ENCODE data around the gene ZNF516. TPM values are rescaled to one million over a fixed set of nuclear protein-coding genes. Genes with fewer than 3 reads are reported as not detected.

The ZNF516 gene
- total and polyA plus RNA-seq, 7 donors, result 2.4 to 20.6 (median 9.6) TPM

DNA sequence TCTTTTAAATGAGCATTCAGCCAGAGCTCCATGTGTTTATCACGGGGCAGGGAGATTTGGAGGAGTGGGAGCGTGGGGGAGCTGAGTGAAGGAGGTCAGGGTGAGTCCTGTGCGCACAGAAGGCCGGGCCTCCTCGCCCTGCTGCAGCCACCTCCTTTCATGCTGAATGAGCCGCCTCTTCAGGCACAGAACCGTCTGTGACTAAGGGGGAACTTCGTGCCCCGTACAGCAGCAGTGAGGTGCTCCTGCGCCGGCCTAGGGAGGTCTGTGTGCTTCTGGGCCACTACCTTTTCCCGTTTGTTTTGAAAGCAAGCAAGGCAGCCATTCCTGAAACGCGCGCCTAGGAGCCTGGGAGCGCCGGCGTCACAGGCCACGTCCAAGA, 27.1 kb upstream of the ZNF516 start:
- Histone ChIP-seq H3K4me3 (peak overlapping the region; percentile 29), H3K4me1 (peaks cover 11% of the 10 kb centered on the region), H3K9me3 (no peaks in the 10 kb centered on the region), H3K36me3 (ENCODE audit: insufficient read depth in 1 of 2, low read depth in 1 of 2) (no peaks in the 10 kb centered on the region), H3K27me3 (ENCODE audit: insufficient read depth in 3 of 3, low read length in 2 of 3) (peaks cover 0 to 25% (median 2%) of the 10 kb centered on the region in 3 donors), H3K27ac (peak overlapping the region; percentile 74)
- 75 to 85% (median 75%) methylated on average over 19 of the region's 19 CpGs for WGBS, 3 donors
- ATAC-seq, result peak in 3 of 4 donors; percentile 41 to 45 (median 42)
- intact Hi-C loops (cut with DNase I), result loop anchor here in 1 of 2 donors (10.0 kb wide), 1 partner anchor 93 kb away; no protein-coding TSS in a partner anchor
- TF ChIP-seq, protein P1, sequence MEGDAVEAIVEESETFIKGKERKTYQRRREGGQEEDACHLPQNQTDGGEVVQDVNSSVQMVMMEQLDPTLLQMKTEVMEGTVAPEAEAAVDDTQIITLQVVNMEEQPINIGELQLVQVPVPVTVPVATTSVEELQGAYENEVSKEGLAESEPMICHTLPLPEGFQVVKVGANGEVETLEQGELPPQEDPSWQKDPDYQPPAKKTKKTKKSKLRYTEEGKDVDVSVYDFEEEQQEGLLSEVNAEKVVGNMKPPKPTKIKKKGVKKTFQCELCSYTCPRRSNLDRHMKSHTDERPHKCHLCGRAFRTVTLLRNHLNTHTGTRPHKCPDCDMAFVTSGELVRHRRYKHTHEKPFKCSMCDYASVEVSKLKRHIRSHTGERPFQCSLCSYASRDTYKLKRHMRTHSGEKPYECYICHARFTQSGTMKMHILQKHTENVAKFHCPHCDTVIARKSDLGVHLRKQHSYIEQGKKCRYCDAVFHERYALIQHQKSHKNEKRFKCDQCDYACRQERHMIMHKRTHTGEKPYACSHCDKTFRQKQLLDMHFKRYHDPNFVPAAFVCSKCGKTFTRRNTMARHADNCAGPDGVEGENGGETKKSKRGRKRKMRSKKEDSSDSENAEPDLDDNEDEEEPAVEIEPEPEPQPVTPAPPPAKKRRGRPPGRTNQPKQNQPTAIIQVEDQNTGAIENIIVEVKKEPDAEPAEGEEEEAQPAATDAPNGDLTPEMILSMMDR (IDR thresholded peaks at IDR 0.05), result no peak
- no peak for DNase-seq

DNA sequence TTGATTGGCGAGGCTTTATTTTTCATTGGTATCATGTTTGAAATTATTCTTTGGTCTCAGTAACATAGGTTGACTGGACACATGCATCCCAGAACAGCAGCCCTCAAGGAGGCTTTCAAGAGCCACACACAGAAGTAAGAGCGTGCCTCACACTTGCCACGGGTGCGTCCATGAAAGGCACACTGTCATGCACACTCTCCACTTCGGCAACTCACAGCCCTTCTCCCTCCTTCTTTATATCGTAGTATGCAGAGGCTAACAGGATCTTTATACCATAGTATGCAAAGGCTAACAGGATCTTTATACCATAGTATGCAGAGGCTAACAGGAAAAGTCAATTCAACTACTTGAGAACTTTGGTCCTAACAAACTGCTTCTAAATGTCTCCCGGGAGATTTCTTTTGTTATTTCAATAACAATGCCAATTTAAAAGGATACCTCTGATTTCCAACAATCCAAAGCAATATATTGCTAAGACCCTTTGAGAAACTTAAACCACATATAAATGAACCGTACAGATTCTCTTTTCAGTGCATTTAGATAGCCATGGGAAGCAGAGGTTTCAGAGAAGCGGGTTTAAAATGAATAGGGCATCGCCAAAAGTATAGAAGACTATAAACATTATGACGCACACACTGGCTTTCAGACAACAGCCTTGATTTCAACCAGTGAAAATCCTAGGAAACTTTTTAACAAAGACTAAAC, 26.5 kb upstream of the ZNF516 start:
- peak overlapping the region; percentile 29 for H3K4me3 ChIP-seq
- intact Hi-C loops (cut with DNase I), result loop anchor here in 1 of 2 donors (10.0 kb wide), 1 partner anchor 93 kb away; no protein-coding TSS in a partner anchor
- 71 to 80% (median 74%) methylated on average over 11 of the region's 11 CpGs for WGBS, 3 donors
- TF ChIP-seq, protein P1 (IDR thresholded peaks at IDR 0.05), result no peak
- H3K27me3 ChIP-seq (ENCODE audit: insufficient read depth in 3 of 3, low read length in 2 of 3), result peaks cover 0 to 24% (median 0%) of the 10 kb centered on the region in 3 donors
- H3K4me1 ChIP-seq, result peaks cover 11% of the 10 kb centered on the region
- peak overlapping the region; percentile 74 for H3K27ac ChIP-seq
- H3K36me3 ChIP-seq (ENCODE audit: insufficient read depth in 1 of 2, low read depth in 1 of 2), result no peaks in the 10 kb centered on the region
- ATAC-seq, result peak in 3 of 4 donors; percentile 22 to 48 (median 38)
- H3K9me3 ChIP-seq, result no peaks in the 10 kb centered on the region
- DNase-seq, result no peak

DNA sequence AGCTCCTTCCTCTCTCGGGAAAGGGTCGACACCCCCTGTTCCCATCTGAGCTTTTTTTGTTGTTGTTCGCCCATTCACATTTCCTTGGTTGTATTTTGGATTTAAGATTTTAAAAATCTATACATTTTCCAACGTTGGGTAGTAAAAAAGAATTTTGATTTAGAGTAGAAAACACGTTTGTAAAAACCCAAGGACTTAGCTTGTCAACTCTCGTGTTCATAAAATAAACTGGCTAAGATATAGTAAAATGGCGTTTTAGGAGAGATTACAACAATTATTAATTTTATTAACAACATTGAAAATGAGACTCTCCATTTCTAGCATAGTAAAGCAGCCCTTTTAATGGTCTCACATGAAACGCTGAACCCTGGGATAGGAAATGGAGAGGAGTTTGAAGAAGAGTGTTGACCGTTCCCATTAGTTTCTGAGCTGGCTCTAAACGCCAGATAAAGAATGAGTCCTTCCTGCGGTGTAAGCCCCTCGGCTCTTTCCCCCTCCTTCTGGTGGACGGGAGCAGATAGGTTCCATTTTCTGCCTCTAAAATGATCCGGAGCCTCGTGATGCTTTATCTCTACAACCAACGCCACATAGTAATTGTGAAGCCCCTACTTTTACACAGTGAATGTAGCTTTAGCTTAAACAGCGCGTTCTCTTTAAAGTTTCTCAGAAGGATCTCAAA, 24.0 kb upstream of the ZNF516 start:
- peak in 2 of 4 donors; percentile 36 to 58 for ATAC-seq
- WGBS, 3 donors, result 39 to 46% (median 46%) methylated on average over 18 of the region's 18 CpGs

DNA sequence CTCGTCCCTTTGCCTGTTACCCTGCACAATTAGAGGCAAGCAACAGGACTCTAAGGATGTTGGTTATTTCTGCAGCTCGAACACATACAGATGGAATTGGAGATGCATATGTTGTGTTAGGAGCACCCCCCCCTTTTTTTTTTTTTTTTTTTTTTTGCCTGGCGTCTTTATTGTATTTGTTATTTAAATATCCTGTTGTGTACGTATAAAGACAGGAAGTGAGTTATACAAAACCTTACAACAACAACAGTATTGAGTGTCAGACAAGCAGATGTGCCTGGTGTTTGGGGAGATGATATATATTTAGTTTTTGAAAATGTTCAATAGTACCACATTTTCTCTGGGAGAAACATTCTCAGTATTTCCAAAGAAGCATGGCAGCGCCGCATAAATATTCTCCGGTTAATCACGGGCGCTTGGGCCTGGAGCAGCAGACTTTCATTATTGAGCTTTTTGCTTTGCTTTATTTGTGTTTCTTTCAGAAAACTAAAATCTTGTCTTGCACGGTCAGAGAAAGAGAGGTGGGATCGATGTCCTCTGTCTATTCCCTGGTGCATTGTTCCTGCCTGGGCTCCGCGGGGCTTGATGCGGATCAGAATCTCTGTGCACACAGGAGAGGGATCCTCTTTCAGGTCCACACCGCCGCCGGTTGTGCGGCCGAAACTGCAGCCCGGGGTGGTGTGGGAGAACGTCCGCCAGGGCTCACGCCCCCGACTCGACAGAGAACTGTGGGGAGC, 23.2 kb upstream of the ZNF516 start:
- no peaks in the 10 kb centered on the region for H3K4me1 ChIP-seq
- H3K27me3 ChIP-seq (ENCODE audit: insufficient read depth in 3 of 3, low read length in 2 of 3), result peaks cover 0 to 9% (median 0%) of the 10 kb centered on the region in 3 donors
- TF ChIP-seq, protein P1 (IDR thresholded peaks at IDR 0.05), result no peak
- DNase-seq (peak; percentile 50 to 79), ATAC-seq (peak; percentile 54 to 83 (median 80))
- WGBS, 3 donors, result 18 to 30% (median 25%) methylated on average over 25 of the region's 25 CpGs
- intact Hi-C loops (cut with DNase I), result no loop called here
- peak overlapping the region; percentile 61 for H3K4me3 ChIP-seq
- H3K27ac ChIP-seq, result peak overlapping the region; percentile 74
- no peaks in the 10 kb centered on the region for H3K36me3 ChIP-seq (ENCODE audit: insufficient read depth in 1 of 2, low read depth in 1 of 2)
- H3K9me3 ChIP-seq, result no peaks in the 10 kb centered on the region

More for the DNA sequence above, 24.0 kb upstream of the ZNF516 start:
- Histone ChIP-seq H3K4me3 (peak overlapping the region; percentile 61), H3K36me3 (ENCODE audit: insufficient read depth in 1 of 2, low read depth in 1 of 2) (no peaks in the 10 kb centered on the region), H3K27ac (peak overlapping the region; percentile 74), H3K27me3 (ENCODE audit: insufficient read depth in 3 of 3, low read length in 2 of 3) (peaks cover 0 to 9% (median 0%) of the 10 kb centered on the region in 3 donors), H3K9me3 (no peaks in the 10 kb centered on the region), H3K4me1 (no peaks in the 10 kb centered on the region)
- intact Hi-C loops (cut with DNase I), result no loop called here
- no peak for DNase-seq
- TF ChIP-seq, protein P1 (IDR thresholded peaks at IDR 0.05), result no peak

Measured in psoas muscle (tissue), 8 donors.